ENCODE results near the gene DYNLRB1.
A peak's percentile ranks its signal among the peaks of the same experiment; 100 is the strongest.

DYNLRB1 gene

GRCh38 chr20:34535301-34535840 lies 19.1 kb downstream of the DYNLRB1 start:
- DNase-seq, result no peak

DNA sequence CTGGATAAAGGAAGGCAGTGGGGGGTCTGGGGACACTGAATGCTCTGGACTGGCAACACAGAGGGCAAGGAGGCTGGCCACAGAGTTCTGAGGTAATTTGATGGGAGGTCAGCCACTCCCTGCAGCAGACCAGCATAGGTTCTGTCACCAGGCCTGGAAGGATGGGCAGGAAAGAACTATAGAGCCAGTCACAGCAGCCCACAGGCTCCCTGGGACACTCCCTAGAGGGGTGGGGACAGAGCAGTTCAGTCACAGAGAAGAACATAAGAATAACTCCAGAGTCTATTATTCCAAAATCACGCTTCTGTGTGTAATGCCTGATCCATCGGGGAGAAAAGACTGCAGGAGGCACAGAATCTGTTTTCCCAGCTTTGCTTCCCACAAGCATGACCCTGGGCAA lies 19.6 kb downstream of the DYNLRB1 start:
- no peak for DNase-seq

DNA sequence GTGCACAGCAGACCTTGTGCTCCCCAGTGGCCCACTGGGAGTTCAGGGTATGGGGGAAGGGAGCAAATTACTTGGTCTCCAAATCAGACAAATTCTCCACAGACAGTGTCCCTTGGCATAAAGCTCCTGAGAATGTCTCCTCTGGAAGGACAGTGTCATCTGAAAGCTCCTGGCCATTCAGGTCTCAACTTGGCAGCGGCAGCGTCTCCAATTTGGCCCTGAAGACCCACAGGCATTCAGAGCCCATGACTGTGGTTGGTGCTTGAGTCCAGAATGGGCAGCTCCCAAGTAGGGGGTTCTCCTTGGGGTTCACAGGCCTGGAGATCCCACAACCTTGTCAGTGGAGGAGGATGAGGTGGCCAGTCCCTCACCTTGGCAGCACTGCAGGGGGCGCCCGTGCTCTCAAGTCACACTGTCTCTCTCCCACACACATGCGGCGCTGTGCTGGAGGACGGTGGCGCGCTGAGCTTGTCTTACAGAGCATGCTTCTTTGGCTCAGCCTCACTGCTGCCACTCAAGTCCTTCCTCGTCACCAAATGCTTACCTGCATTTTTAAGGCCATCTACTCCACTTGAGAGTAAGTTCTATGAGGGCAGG lies 20.7 kb downstream of the DYNLRB1 start:
- DNase-seq, result peak; percentile 69

DNA sequence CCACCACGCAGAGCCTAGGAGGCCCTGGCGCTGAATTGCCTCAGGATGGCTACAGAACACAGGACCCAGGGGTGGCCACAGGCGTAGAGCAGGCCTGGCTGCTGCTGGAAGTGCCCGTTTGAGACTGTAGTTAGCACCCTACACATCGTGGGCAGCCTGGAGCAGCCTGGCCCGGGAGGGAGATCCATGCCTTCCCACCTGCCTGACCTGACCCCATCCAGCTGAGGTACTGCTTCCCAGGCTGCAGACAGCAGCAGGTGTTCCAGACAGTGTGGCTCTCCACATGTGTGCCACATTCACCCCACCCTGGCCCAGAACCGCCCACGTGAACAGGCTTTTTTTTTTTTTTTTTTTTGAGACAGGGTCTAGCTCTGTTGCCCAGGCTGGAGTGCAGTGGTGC lies 21.4 kb downstream of the DYNLRB1 start:
- no peak for DNase-seq

- peak; percentile 81 for DNase-seq
Observed at GRCh38 chr20:34538671-34539123, 22.5 kb downstream of the DYNLRB1 start.

GRCh38 chr20:34539756-34540155 lies 23.5 kb downstream of the DYNLRB1 start:
- no peak for DNase-seq

GRCh38 chr20:34540596-34541263 lies 24.5 kb downstream of the DYNLRB1 start:
- no peak for DNase-seq

DNA sequence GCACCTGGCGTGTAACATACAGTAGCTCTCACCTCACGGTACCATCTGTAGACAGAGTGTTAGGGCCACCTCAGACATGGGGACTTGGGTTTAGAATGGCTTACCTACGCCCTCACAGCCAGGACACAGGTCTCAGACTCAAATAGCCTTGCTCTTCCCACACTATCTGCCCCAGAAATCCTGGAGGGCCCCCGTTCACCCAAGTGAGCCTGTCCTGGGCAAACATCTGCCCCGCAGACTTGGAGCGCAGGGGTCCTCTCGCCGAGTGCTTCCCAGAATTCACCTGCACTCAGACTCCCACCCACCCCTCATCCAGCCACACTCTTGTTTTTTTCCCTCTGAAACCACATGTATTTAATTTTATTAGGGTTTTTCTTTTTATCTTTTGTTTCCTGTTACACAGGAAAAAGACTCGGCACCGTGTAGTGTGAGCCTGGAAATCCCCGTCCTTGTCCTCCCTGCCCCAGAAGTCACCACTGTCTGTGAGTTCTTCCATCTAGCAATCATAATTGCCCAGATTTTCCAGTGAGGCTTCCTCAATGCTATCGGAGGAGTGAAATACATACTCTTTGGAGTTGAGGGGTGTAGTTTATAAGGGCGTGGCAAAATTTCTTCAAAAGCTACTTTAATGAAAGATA lies 25.2 kb downstream of the DYNLRB1 start:
- DNase-seq, result no peak

GRCh38 chr20:34541917-34542316 lies 25.7 kb downstream of the DYNLRB1 start:
- DNase-seq, result no peak

DNA sequence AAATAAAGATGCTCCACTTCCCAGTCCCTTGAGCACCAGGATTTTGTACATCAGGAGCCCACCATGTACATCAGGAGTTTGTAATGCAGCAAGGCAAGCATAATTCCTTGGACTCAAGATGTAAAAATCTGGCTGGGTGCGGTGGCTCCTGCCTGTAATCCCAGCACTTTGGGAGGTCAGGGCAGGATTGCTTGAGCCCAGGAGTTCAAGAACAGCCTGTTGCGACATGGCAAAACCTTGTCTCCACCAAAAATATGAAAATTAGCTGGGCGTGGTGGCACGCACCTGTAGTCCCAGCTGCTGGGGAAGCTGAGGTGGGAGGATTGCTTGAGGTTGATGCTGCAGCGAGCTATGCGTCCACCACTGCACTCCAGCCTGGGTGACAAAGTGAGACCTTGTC lies 26.2 kb downstream of the DYNLRB1 start:
- DNase-seq, result no peak

DNA sequence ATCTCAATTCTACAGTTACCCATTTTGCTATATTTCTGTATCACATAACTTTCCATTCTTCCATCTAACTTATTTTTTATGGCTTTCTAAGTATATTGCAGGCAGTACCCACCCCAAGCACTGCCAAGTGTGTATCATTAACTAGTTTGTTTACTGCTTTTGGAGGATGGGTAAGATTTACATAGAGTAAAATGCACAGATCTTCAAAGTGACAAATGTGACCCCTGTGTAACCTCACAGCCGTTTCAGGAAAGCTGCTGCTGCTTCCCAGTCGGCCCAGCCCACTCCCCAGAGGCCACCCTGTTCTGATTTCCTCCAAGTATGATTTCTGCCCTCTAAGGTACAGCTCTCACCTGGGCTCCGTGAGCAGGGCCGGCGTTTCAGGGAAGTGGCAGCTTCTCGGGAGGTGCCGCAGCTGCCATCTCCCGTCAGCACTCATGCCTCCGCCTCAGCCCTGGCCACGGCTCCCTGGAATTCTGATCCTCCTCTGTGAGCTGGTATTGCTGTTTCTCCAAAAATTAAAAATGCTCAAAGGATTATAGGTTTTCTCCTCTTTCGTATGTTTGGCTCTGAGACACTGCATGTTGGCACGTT lies 27.3 kb downstream of the DYNLRB1 start:
- DNase-seq, result no peak

- peak; percentile 65 for DNase-seq
Observed at GRCh38 chr20:34544109-34544796, 28.0 kb downstream of the DYNLRB1 start.

GRCh38 chr20:34546751-34547181 lies 30.5 kb downstream of the DYNLRB1 start:
- no peak for DNase-seq

DNA sequence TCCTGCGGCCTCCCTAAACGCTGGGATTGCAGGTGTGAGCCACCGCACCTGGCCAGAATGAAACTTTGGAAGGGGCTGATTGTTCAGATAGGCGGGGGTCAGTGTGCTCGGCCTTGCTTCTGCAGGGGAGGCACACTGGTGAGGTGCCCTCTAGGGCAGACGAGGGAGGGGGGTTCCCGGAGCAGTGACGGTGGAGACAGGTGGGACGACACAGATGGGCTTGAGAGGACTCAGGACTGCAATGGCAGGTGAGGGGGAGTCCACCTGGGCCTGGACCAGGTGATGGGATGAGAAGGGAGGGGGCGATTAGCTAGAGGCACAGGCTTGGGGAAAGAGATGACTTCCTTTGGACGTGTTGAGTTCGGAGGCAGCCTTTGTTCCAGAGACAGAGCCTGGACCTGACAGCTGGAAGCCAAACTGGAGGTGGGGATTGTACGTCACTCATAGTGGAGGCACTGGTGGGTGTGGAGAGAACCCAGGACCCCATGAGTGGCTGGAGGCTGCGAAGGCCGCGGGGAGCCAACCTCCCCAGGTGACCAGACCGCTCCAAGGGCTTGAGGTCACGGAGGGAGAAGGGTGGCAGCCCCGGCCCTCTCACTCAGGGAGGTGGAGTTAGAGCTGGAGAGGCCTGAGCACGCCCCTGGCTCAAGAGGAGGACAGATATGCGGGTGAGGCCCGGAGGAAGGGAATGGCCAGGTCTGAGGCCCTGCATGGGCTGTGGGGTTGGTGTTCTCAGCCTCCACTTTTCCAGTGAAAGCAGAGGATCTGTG lies 31.8 kb downstream of the DYNLRB1 start:
- no peak for DNase-seq

- no peak for DNase-seq
Observed at GRCh38 chr20:34549291-34549928, 33.2 kb downstream of the DYNLRB1 start.

DNA sequence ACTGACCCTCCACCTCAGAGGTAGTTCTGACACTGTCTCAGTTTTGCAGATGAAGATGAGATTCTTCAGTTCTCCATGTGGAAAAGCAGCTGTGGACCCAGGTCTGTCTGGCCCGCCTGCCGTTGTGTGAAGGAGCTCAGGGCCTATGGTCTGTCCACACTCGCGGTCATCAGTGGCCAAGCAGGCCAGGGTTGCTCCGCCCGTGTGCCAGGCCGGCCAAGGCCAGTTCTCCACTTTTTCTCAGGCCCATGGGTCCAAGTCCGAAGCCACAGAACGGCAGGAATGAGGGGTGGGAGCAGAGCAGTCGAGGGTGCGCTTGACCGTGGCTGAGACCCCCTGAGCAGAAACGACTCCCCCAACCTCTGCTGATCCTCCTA lies 33.7 kb downstream of the DYNLRB1 start:
- DNase-seq, result no peak

- DNase-seq, result no peak
Observed at GRCh38 chr20:34552569-34552968, 36.3 kb downstream of the DYNLRB1 start.

DNA sequence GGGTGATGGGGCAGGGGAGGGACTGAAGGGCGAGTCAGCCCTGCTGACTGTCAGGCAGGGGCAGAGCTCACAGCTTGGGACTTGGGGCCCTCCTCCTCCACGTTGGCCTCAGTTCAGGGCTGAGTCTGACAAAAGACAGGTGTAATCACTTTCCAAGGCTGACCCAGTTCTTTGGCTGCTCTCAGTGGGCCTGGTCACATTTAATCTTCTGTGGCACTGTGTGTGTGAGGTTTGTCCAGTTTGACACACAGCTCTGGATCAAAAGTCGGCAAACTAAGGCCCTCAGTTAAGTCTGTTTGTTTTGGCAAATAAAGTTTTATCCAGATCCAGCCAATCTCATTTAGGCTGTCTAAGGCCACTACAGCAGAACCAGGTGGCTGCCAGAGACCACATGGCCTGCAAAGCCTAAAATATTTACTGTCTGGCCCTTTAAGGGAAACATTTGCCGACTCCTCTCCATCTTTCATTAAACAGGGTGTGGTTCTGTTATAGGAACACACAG lies 37.2 kb downstream of the DYNLRB1 start:
- DNase-seq, result no peak

DNA sequence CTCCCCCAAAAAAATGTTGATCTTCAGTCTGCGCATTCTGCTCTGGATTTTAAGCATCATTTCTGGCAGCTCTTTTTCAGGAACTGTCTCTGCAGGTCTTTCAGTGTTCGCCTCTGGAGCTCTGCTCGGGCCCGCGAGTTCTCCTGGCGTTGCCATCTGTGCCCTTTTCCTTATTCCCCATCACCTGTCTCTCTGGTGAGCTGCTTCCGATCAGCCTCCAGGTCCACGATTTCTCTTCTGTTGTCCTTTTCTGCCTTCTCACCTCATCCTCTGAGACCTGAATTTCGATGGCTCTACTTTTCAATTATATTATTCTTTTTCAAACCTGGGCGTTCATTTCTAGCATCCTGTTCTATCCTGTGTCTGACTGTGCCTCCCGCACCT lies 41.7 kb downstream of the DYNLRB1 start:
- DNase-seq, result no peak

DNA sequence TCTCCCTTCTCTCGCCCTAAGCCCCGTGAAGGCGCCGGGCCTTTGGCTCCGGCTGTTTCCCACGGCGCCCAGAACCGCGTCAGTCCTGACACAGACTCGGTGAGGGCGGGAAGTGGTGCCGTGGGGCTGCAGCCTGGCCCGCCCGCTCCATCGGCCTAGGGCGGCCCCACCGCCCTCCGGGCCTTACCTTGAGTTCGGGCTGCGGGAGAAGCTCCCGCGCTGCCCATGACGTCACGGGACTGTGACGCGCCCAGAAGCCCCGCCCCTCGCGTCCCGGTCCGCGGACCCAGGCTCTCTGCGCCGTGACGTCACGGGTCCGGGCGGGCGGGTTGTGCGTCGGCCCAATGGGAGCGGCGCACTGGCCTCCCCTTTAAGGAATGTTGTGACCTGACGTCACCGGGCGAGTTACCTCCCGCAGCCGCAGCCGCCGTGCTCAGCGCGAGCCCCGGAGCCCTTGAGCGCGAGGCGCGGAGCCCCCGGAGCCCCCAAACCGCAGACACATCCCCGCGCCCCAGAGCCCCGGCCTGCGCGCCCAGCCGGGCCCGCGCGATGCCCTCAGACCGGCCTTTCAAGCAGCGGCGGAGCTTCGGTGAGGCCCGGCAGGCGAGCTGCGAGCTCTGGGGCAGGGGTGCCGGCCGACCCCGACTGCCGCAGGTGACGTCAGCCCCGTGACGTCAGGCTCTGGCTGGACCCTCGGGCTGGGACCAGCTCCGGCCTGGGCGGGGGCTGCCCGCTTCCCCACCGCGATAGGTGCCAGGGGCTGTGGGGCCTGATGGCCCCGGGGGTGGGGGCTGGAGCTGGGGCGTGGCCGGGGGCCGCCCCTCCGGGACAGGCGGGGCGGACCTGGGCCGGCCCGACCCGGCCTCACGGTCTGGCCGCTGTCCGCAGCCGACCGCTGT lies 42.3 kb downstream of the DYNLRB1 start, which contains the start of gene MAP1LC3A:
Gene MAP1LC3A, plus strand, starts transcription at position 399 of the 899 bp plus-strand sequence. Its CDS starts 151 bp downstream, at position 550.
- DNase-seq, result peak; percentile 98

Data from activated CD8-positive, alpha-beta memory T cell treated with anti-CD3 and anti-CD28 coated beads, Interleukin-2, amount 50 U/mL, for 48 hours (primary cell).